Dermis blood vessel endothelial cell (primary cell): ENCODE results near the gene PEX1. TPM values are rescaled to one million over a fixed set of nuclear protein-coding genes. Genes with fewer than 3 reads are reported as not detected.
"Not testable (repeated sequence)": the region's sequence is repeated elsewhere in the genome, so short reads cannot be mapped to it uniquely, and the experiment has no call there.

Experiments
- DNase-seq: peaks from one replicate; pipeline ENCODE4 v3.0.0; 2010
- total RNA-seq: library from RNA; depleted of rRNA; stranded (reverse); fragments of >200 nt; gene quantifications from 2 replicates; pipeline ENCODE4 v1.2.3, GENCODE V29; 2014

Gene PEX1
- total RNA-seq, 1 donor from 2014 or later, result 14.3 TPM

- DNase-seq, result no peak
Observed at GRCh38 chr7:92460109-92460508, 68.2 kb downstream of the PEX1 start.

- DNase-seq, result no peak
Observed at GRCh38 chr7:92456236-92456635, 72.1 kb downstream of the PEX1 start.

GRCh38 chr7:92451645-92452044, 76.7 kb downstream of the PEX1 start:
- DNase-seq, result no peak

- peak; percentile 79 for DNase-seq
Observed at GRCh38 chr7:92448205-92448747, 80.0 kb downstream of the PEX1 start.

GRCh38 chr7:92447345-92448204, 80.7 kb downstream of the PEX1 start, which contains the start of gene GATAD1:
TSS of gene GATAD1 (plus strand) at chr7:92447482. CDS start at chr7:92447730, 248 bp downstream.
- DNase-seq, result peak; percentile 94

GRCh38 chr7:92446869-92447344, 81.4 kb downstream of the PEX1 start:
- no peak for DNase-seq

- DNase-seq, result not testable (repeated sequence)
Observed at GRCh38 chr7:92442720-92443119, 85.6 kb downstream of the PEX1 start.

- DNase-seq, result no peak
Observed at GRCh38 chr7:92437956-92438491, 90.3 kb downstream of the PEX1 start.

Other genes with a start within 250 kb of the PEX1 start
- gene GATAD1, start 81.0 kb downstream of the PEX1 start, total RNA-seq, result 17.1 and 19.1 TPM in 2 replicates
- not detected in 2 replicates for gene ERVW-1, start 50.6 kb downstream of the PEX1 start, total RNA-seq
- gene RBM48, start 275 bp upstream of the PEX1 start, total RNA-seq, result 11.2 and 15.5 TPM in 2 replicates
- 14.4 and 15.7 TPM in 2 replicates for gene FAM133B, start 61.9 kb upstream of the PEX1 start, total RNA-seq